ENCODE results near the gene GALNT2.

GALNT2 gene

DNA sequence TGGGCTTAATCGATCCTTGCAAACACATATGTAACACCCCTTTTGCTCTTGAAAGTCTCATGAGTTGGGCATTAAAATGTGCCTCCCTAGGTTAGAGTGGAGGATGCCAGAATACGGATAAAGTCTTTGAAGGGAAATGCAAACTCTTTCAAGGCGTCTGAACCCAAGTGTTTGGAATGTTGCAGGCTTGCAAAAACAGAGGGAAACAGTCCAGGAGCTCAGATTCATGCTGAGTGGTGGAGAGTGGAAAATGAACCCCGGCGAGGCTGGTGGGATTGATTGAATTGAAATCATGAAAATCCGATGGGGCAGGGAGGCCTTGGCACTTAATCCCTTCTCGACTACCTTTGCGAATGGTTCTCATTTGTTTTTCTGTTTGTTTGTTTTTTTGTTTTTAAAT lies 183.6 kb downstream of the GALNT2 start:
- peaks cover 32 to 43% of the 10 kb centered on the region in 2 donors for H3K36me3 ChIP-seq (ENCODE audit: control insufficient read depth in 2 of 2, insufficient read depth in 2 of 2, low read length in 2 of 2)
- H3K27me3 ChIP-seq (ENCODE audit: control insufficient read depth in 2 of 2, insufficient read depth in 2 of 2, low read length in 2 of 2) = no peaks in the 10 kb centered on the region
- H3K4me1 ChIP-seq (ENCODE audit: control insufficient read depth in 2 of 2, insufficient read depth in 2 of 2, low read length in 2 of 2) = no peaks in the 10 kb centered on the region
- no peak overlapping the region for H3K4me3 ChIP-seq (ENCODE audit: low read length in 2 of 2)
- H3K9ac ChIP-seq (ENCODE audit: low read depth in 1 of 2, low read length in 2 of 2) = no peak overlapping the region
- no peak overlapping the region for H3K27ac ChIP-seq (ENCODE audit: low read depth in 2 of 2, low read length in 2 of 2)
- H3K9me3 ChIP-seq (ENCODE audit: control insufficient read depth in 2 of 2, low read length in 2 of 2) = no peaks in the 10 kb centered on the region

- Histone ChIP-seq H3K4me3 (ENCODE audit: low read length in 2 of 2) (no peak overlapping the region), H3K27me3 (ENCODE audit: control insufficient read depth in 2 of 2, insufficient read depth in 2 of 2, low read length in 2 of 2) (no peaks in the 10 kb centered on the region), H3K4me1 (ENCODE audit: control insufficient read depth in 2 of 2, insufficient read depth in 2 of 2, low read length in 2 of 2) (no peaks in the 10 kb centered on the region), H3K9me3 (ENCODE audit: control insufficient read depth in 2 of 2, low read length in 2 of 2) (no peaks in the 10 kb centered on the region), H3K9ac (ENCODE audit: low read depth in 1 of 2, low read length in 2 of 2) (no peak overlapping the region), H3K36me3 (ENCODE audit: control insufficient read depth in 2 of 2, insufficient read depth in 2 of 2, low read length in 2 of 2) (peaks cover 23 to 33% of the 10 kb centered on the region in 2 donors), H3K27ac (ENCODE audit: low read depth in 2 of 2, low read length in 2 of 2) (no peak overlapping the region)
Observed at GRCh38 chr1:230251644-230252191, 184.7 kb downstream of the GALNT2 start.

DNA sequence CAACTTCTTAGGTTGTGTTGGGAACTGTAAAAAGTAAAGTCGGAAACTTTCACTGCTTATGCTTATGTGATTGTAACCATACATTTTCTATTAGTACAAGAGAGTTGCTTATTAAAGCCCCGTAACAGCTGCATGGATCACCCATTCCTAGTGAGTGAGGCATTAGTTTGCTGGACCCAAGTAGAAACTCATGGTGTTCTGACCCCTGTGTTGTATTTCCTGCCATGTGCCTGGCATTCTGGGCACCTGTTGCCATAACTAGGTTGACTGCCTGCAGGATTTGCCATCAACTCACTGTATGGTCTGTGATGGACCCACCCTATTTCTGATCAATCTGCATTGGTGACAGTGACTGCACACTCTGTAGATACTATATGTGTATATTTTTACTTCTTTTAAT lies 186.1 kb downstream of the GALNT2 start:
- H3K27ac ChIP-seq (ENCODE audit: low read depth in 2 of 2, low read length in 2 of 2) = no peak overlapping the region
- H3K9me3 ChIP-seq (ENCODE audit: control insufficient read depth in 2 of 2, low read length in 2 of 2) = no peaks in the 10 kb centered on the region
- no peaks in the 10 kb centered on the region for H3K27me3 ChIP-seq (ENCODE audit: control insufficient read depth in 2 of 2, insufficient read depth in 2 of 2, low read length in 2 of 2)
- H3K9ac ChIP-seq (ENCODE audit: low read depth in 1 of 2, low read length in 2 of 2) = no peak overlapping the region
- H3K4me1 ChIP-seq (ENCODE audit: control insufficient read depth in 2 of 2, insufficient read depth in 2 of 2, low read length in 2 of 2) = no peaks in the 10 kb centered on the region
- no peak overlapping the region for H3K4me3 ChIP-seq (ENCODE audit: low read length in 2 of 2)
- H3K36me3 ChIP-seq (ENCODE audit: control insufficient read depth in 2 of 2, insufficient read depth in 2 of 2, low read length in 2 of 2) = peaks cover 19 to 39% of the 10 kb centered on the region in 2 donors

- Histone ChIP-seq H3K9ac (ENCODE audit: low read depth in 1 of 2, low read length in 2 of 2) (no peak overlapping the region), H3K4me3 (ENCODE audit: low read length in 2 of 2) (no peak overlapping the region), H3K36me3 (ENCODE audit: control insufficient read depth in 2 of 2, insufficient read depth in 2 of 2, low read length in 2 of 2) (peaks cover 18 to 34% of the 10 kb centered on the region in 2 donors), H3K27me3 (ENCODE audit: control insufficient read depth in 2 of 2, insufficient read depth in 2 of 2, low read length in 2 of 2) (no peaks in the 10 kb centered on the region), H3K27ac (ENCODE audit: low read depth in 2 of 2, low read length in 2 of 2) (no peak overlapping the region), H3K9me3 (ENCODE audit: control insufficient read depth in 2 of 2, low read length in 2 of 2) (no peaks in the 10 kb centered on the region), H3K4me1 (ENCODE audit: control insufficient read depth in 2 of 2, insufficient read depth in 2 of 2, low read length in 2 of 2) (no peaks in the 10 kb centered on the region)
Observed at GRCh38 chr1:230254265-230254664, 187.2 kb downstream of the GALNT2 start.

DNA sequence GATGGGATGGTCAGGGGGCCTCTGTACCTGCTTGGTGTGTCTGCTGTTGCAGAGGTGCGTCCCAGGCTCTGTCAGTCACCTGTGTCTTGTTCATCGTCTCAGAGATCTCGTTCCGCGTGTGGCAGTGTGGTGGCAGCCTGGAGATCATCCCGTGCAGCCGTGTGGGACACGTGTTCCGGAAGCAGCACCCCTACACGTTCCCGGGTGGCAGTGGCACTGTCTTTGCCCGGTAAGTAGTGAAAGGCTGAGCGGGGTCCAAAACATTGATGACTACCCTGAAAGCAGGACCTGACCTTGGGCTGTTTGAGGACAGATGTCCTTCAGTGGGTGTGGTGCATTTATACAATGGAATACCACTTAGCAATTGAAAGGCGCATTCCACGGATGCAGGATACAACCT lies 188.1 kb downstream of the GALNT2 start:
- H3K36me3 ChIP-seq (ENCODE audit: control insufficient read depth in 2 of 2, insufficient read depth in 2 of 2, low read length in 2 of 2) = peaks cover 17 to 26% of the 10 kb centered on the region in 2 donors
- no peak overlapping the region for H3K27ac ChIP-seq (ENCODE audit: low read depth in 2 of 2, low read length in 2 of 2)
- no peaks in the 10 kb centered on the region for H3K9me3 ChIP-seq (ENCODE audit: control insufficient read depth in 2 of 2, low read length in 2 of 2)
- no peak overlapping the region for H3K9ac ChIP-seq (ENCODE audit: low read depth in 1 of 2, low read length in 2 of 2)
- no peaks in the 10 kb centered on the region for H3K27me3 ChIP-seq (ENCODE audit: control insufficient read depth in 2 of 2, insufficient read depth in 2 of 2, low read length in 2 of 2)
- H3K4me3 ChIP-seq (ENCODE audit: low read length in 2 of 2) = no peak overlapping the region
- no peaks in the 10 kb centered on the region for H3K4me1 ChIP-seq (ENCODE audit: control insufficient read depth in 2 of 2, insufficient read depth in 2 of 2, low read length in 2 of 2)

DNA sequence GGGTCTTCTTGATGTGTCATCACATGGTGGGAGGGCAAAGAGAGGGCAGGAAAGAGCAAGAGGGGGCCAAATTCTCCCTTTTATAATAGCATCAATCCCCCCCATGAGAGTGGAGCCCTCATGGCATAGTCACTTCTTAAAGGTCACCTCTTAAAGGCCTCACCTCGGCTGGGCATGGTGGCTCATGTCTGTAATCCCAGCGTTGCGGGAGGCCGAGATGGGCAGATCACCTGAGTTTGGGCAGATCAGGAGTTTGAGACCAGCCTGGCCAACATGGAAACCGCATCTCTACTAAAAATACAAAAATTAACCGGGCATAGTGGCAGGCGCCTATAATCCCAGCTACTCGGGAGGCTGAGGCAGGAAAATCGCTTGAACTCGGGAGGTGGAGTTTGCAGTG lies 189.0 kb downstream of the GALNT2 start:
- Histone ChIP-seq H3K9me3 (ENCODE audit: control insufficient read depth in 2 of 2, low read length in 2 of 2) (no peaks in the 10 kb centered on the region), H3K27me3 (ENCODE audit: control insufficient read depth in 2 of 2, insufficient read depth in 2 of 2, low read length in 2 of 2) (no peaks in the 10 kb centered on the region), H3K36me3 (ENCODE audit: control insufficient read depth in 2 of 2, insufficient read depth in 2 of 2, low read length in 2 of 2) (peaks cover 17 to 24% of the 10 kb centered on the region in 2 donors), H3K9ac (ENCODE audit: low read depth in 1 of 2, low read length in 2 of 2) (no peak overlapping the region), H3K4me1 (ENCODE audit: control insufficient read depth in 2 of 2, insufficient read depth in 2 of 2, low read length in 2 of 2) (no peaks in the 10 kb centered on the region), H3K4me3 (ENCODE audit: low read length in 2 of 2) (no peak overlapping the region), H3K27ac (ENCODE audit: low read depth in 2 of 2, low read length in 2 of 2) (no peak overlapping the region)

- Histone ChIP-seq H3K27ac (ENCODE audit: low read depth in 2 of 2, low read length in 2 of 2) (no peak overlapping the region), H3K9me3 (ENCODE audit: control insufficient read depth in 2 of 2, low read length in 2 of 2) (no peaks in the 10 kb centered on the region), H3K4me1 (ENCODE audit: control insufficient read depth in 2 of 2, insufficient read depth in 2 of 2, low read length in 2 of 2) (no peaks in the 10 kb centered on the region), H3K4me3 (ENCODE audit: low read length in 2 of 2) (no peak overlapping the region), H3K9ac (ENCODE audit: low read depth in 1 of 2, low read length in 2 of 2) (no peak overlapping the region), H3K27me3 (ENCODE audit: control insufficient read depth in 2 of 2, insufficient read depth in 2 of 2, low read length in 2 of 2) (no peaks in the 10 kb centered on the region), H3K36me3 (ENCODE audit: control insufficient read depth in 2 of 2, insufficient read depth in 2 of 2, low read length in 2 of 2) (peaks cover 17 to 22% of the 10 kb centered on the region in 2 donors)
Observed at GRCh38 chr1:230256896-230257295, 189.9 kb downstream of the GALNT2 start.

DNA sequence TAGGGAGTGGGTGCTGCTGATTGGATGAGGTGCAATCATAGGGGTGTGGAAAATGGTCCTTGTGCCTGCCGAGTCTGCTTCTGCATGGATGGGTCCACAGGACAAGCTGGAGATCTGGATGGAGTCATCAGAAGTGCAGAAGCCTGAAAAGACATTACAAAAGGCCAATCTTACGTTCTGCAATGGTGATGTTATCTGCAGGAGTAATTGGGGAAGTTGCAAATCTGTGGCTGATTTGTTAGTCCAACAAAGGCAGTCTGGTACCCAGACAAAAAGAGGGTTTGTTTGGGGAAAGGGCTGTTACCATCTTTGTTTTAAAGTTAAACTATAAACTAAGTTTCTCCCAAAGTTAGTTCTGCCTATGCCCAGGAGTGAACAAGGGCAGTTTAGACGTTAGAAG lies 192.6 kb downstream of the GALNT2 start:
- Histone ChIP-seq H3K9ac (ENCODE audit: low read depth in 1 of 2, low read length in 2 of 2) (no peak overlapping the region), H3K9me3 (ENCODE audit: control insufficient read depth in 2 of 2, low read length in 2 of 2) (no peaks in the 10 kb centered on the region), H3K36me3 (ENCODE audit: control insufficient read depth in 2 of 2, insufficient read depth in 2 of 2, low read length in 2 of 2) (peaks cover 32 to 34% of the 10 kb centered on the region in 2 donors), H3K27me3 (ENCODE audit: control insufficient read depth in 2 of 2, insufficient read depth in 2 of 2, low read length in 2 of 2) (no peaks in the 10 kb centered on the region), H3K4me1 (ENCODE audit: control insufficient read depth in 2 of 2, insufficient read depth in 2 of 2, low read length in 2 of 2) (no peaks in the 10 kb centered on the region), H3K4me3 (ENCODE audit: low read length in 2 of 2) (no peak overlapping the region), H3K27ac (ENCODE audit: low read depth in 2 of 2, low read length in 2 of 2) (no peak overlapping the region)

- no peaks in the 10 kb centered on the region for H3K4me1 ChIP-seq (ENCODE audit: control insufficient read depth in 2 of 2, insufficient read depth in 2 of 2, low read length in 2 of 2)
- H3K36me3 ChIP-seq (ENCODE audit: control insufficient read depth in 2 of 2, insufficient read depth in 2 of 2, low read length in 2 of 2) = peaks cover 31 to 36% of the 10 kb centered on the region in 2 donors
- no peaks in the 10 kb centered on the region for H3K27me3 ChIP-seq (ENCODE audit: control insufficient read depth in 2 of 2, insufficient read depth in 2 of 2, low read length in 2 of 2)
- H3K4me3 ChIP-seq (ENCODE audit: low read length in 2 of 2) = no peak overlapping the region
- H3K27ac ChIP-seq (ENCODE audit: low read depth in 2 of 2, low read length in 2 of 2) = no peak overlapping the region
- no peak overlapping the region for H3K9ac ChIP-seq (ENCODE audit: low read depth in 1 of 2, low read length in 2 of 2)
- H3K9me3 ChIP-seq (ENCODE audit: control insufficient read depth in 2 of 2, low read length in 2 of 2) = no peaks in the 10 kb centered on the region
Observed at GRCh38 chr1:230260831-230261230, 193.8 kb downstream of the GALNT2 start.

DNA sequence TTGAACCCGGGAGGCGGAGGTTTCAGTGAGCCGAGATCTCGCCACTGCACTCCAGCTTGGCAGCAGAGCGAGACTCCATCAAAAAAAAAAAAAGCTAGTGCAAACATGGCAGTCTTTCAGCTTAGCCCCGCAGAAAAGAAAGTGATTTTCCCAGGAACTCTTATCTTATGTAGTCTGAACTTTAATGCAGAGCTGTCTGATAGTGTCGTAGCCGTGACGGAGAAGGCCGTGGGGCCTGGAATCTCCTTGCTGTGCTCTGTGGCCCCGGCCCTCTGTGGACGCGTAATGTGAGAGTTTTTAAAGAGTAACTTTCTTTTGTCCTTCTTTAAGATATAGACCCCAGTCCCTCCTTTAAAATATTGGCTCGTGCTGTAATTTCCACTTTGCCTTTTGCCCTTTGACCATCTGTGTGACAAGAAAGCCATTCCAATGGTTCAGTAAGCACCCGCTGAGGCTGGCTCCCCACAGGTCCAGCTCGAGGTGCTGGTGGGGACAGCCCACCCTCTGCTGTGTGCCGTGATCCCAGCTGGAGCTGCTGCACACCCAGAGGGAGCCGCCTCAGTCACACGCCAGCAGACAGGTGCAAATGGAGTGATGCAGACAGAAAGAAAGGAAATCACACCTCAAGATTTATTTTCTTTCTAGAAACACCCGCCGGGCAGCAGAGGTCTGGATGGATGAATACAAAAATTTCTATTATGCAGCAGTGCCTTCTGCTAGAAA lies 195.1 kb downstream of the GALNT2 start:
- Histone ChIP-seq H3K27ac (ENCODE audit: low read depth in 2 of 2, low read length in 2 of 2) (no peak overlapping the region), H3K36me3 (ENCODE audit: control insufficient read depth in 2 of 2, insufficient read depth in 2 of 2, low read length in 2 of 2) (peaks cover 31 to 34% of the 10 kb centered on the region in 2 donors), H3K4me3 (ENCODE audit: low read length in 2 of 2) (no peak overlapping the region), H3K9me3 (ENCODE audit: control insufficient read depth in 2 of 2, low read length in 2 of 2) (no peaks in the 10 kb centered on the region), H3K9ac (ENCODE audit: low read depth in 1 of 2, low read length in 2 of 2) (no peak overlapping the region), H3K27me3 (ENCODE audit: control insufficient read depth in 2 of 2, insufficient read depth in 2 of 2, low read length in 2 of 2) (no peaks in the 10 kb centered on the region), H3K4me1 (ENCODE audit: control insufficient read depth in 2 of 2, insufficient read depth in 2 of 2, low read length in 2 of 2) (no peaks in the 10 kb centered on the region)
